GM12801 (cell line): ENCODE data around the gene BICRAL.

ENCODE experiments used
- TF ChIP-seq, protein P1 (sequence below): IDR thresholded peaks from one replicate; pipeline ENCODE4 v1.5.1; 2011; ENCODE audit warnings: control low read depth; ENCODE audit not compliant: insufficient read length; ENCODE audit errors: extremely low read depth

BICRAL gene

GRCh38 chr6:42791706-42792320, 10.0 kb downstream of the BICRAL start:
- TF ChIP-seq, protein P1, sequence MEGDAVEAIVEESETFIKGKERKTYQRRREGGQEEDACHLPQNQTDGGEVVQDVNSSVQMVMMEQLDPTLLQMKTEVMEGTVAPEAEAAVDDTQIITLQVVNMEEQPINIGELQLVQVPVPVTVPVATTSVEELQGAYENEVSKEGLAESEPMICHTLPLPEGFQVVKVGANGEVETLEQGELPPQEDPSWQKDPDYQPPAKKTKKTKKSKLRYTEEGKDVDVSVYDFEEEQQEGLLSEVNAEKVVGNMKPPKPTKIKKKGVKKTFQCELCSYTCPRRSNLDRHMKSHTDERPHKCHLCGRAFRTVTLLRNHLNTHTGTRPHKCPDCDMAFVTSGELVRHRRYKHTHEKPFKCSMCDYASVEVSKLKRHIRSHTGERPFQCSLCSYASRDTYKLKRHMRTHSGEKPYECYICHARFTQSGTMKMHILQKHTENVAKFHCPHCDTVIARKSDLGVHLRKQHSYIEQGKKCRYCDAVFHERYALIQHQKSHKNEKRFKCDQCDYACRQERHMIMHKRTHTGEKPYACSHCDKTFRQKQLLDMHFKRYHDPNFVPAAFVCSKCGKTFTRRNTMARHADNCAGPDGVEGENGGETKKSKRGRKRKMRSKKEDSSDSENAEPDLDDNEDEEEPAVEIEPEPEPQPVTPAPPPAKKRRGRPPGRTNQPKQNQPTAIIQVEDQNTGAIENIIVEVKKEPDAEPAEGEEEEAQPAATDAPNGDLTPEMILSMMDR = no peak

DNA sequence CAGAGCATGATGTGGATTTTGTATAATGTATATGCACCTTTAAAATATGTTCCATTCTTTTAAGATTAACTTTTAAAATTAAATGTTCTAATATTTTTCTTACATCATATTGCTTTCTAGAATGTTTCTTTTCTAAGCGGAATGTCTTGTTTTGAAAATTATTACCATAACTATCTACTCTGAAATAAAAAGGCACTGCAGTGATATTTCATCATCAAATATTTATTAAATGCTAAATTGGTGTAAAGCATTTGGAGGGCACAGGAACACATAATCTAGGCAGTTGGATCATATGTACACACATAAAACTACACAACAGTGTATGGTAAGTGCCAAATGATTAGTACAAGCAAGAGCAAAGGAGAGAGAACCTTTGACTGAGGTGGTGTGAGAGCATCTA, 13.8 kb downstream of the BICRAL start:
- TF ChIP-seq, protein P1 = no peak

- TF ChIP-seq, protein P1 = no peak
Observed at GRCh38 chr6:42796171-42796570, 14.3 kb downstream of the BICRAL start.

- TF ChIP-seq, protein P1 = no peak
Observed at GRCh38 chr6:42805297-42805861, 23.5 kb downstream of the BICRAL start.

GRCh38 chr6:42808492-42809483, 26.9 kb downstream of the BICRAL start:
- TF ChIP-seq, protein P1 = no peak

DNA sequence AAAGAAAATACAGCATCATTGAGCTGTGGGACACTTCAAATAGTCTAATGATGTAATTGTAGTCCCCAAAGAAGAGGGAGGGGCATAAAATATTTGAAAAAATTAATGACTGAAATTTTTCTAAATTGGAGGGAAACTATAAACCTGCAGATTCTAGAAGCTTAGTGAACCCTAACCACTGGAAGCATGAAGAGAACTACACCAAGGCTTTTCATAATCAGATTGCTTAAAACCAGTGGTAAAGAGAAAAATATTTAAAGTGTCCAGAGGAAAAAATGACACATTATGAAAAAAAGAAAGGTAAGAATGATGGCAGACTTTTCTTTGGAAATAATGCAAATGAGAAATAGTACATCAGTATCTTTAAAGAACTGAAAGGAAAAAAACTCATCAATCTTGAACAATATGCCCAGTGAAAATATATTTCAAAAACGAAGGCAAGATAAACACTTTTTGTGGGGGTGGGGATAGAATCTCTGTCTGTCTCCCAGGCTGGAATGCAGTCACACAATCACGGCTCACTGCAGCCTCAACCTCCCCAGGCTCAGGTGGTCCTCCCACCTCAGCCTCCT, 31.3 kb downstream of the BICRAL start:
- TF ChIP-seq, protein P1 = no peak

- TF ChIP-seq, protein P1 = no peak
Observed at GRCh38 chr6:42813906-42814444, 32.1 kb downstream of the BICRAL start.
